Measurements from ENCODE around the gene OVCA2. TPM values are rescaled to one million over a fixed set of nuclear protein-coding genes. Genes with fewer than 3 reads are reported as not detected.

OVCA2 gene
- total RNA-seq, 1 experiment from 2014 or later = 42.5 TPM

GRCh38 chr17:2028737-2029136 lies 13.1 kb upstream of the OVCA2 start:
- in situ Hi-C loops (cut with HindIII; ENCODE audit: low pct_unique_long_range_greater_than_20kb, low sequenced_read_pairs) (no loop called here), intact Hi-C loops (cut with micrococcal nuclease; ENCODE audit: unreplicated experiment) (loop anchor here (2.0 kb wide), 1 partner anchor 120 kb away; no protein-coding TSS in a partner anchor)
- no TSS peak for BruUV-seq (replicated peaks)
- POLR2A ChIA-PET = no interaction called here
- CTCF ChIA-PET = no interaction called here
- TF ChIP-seq TCF7L2 (IDR thresholded peaks at IDR 0.05; ENCODE audit: low read depth, low read length) = no peak
- no peak for TF ChIP-seq REST (IDR thresholded peaks at IDR 0.05; ENCODE audit: insufficient read depth in 1 of 2, low read depth in 2 of 2, low read length in 1 of 2)
- no peak for TF ChIP-seq CTCF (IDR thresholded peaks at IDR 0.05)
- TF ChIP-seq SIN3A (IDR thresholded peaks at IDR 0.05; ENCODE audit: borderline replicate concordance, insufficient read depth, low read depth, low read length) = no peak
- no peak for TF ChIP-seq POLR2AphosphoS5 (IDR thresholded peaks at IDR 0.05; ENCODE audit: low read depth, low read length)
- Histone ChIP-seq H3K9me3 (ENCODE audit: control insufficient read depth, insufficient read depth, low read depth, low read length) (no peaks in the 10 kb centered on the region), H3K36me3 (ENCODE audit: control insufficient read depth, insufficient read depth, low read length) (no peaks in the 10 kb centered on the region; the same call in 1 of the 2 replicates), H3K27ac (ENCODE audit: low read length) (no peak overlapping the region), H3K27me3 (ENCODE audit: control insufficient read depth, insufficient read depth, low read length) (no peaks in the 10 kb centered on the region; the same call in 1 of the 2 replicates), H3K4me1 (ENCODE audit: control insufficient read depth, insufficient read depth, low read length) (peaks cover 3% of the 10 kb centered on the region; the same call in 1 of the 2 replicates), H3K4me3 (ENCODE audit: low read depth in 2 of 2, low read length in 2 of 2) (no peak overlapping the region)
- no peak for DNase-seq (ENCODE audit: low read depth, low spot score)
- ATAC-seq = no peak

- ATAC-seq = peak; percentile 87
- Histone ChIP-seq H3K27me3 (ENCODE audit: control insufficient read depth, insufficient read depth, low read length) (no peaks in the 10 kb centered on the region), H3K4me3 (ENCODE audit: low read depth in 2 of 2, low read length in 2 of 2) (peak within 1 kb of the TSS; percentile 89 to 97), H3K36me3 (ENCODE audit: control insufficient read depth, insufficient read depth, low read length) (no peaks in the 10 kb centered on the region; the same call in 1 of the 2 replicates), H3K9me3 (ENCODE audit: control insufficient read depth, insufficient read depth, low read depth, low read length) (no peaks in the 10 kb centered on the region), H3K27ac (ENCODE audit: low read length) (peak within 1 kb of the TSS; percentile 75), H3K4me1 (ENCODE audit: control insufficient read depth, insufficient read depth, low read length) (peaks cover 3% of the 10 kb centered on the region; the same call in 1 of the 2 replicates)
- POLR2A ChIA-PET = no interaction called here
- no peak for DNase-seq (ENCODE audit: low read depth, low spot score)
- in situ Hi-C loops (cut with HindIII; ENCODE audit: low pct_unique_long_range_greater_than_20kb, low sequenced_read_pairs) = no loop called here
- intact Hi-C loops (cut with micrococcal nuclease; ENCODE audit: unreplicated experiment) = loop anchor here (2.0 kb wide), 1 partner anchor 121 kb away; no protein-coding TSS in a partner anchor
- BruUV-seq (replicated peaks) = no TSS peak
- peak; percentile 39; the same call in 1 of the 2 replicates for TF ChIP-seq POLR2AphosphoS5 (IDR thresholded peaks at IDR 0.05; ENCODE audit: low read depth, low read length)
- no peak for TF ChIP-seq TCF7L2 (IDR thresholded peaks at IDR 0.05; ENCODE audit: low read depth, low read length)
- TF ChIP-seq SIN3A (IDR thresholded peaks at IDR 0.05; ENCODE audit: borderline replicate concordance, insufficient read depth, low read depth, low read length) = peak; percentile 97
- peak in 1 of 2 experiments; percentile 58; a peak in 1 of 4 replicates for TF ChIP-seq REST (IDR thresholded peaks at IDR 0.05; ENCODE audit: insufficient read depth in 1 of 2, low read depth in 2 of 2, low read length in 1 of 2)
- TF ChIP-seq CTCF (IDR thresholded peaks at IDR 0.05) = no peak
- CTCF ChIA-PET = interaction anchor here (0.7 kb wide), 1 partner anchor 202 kb away, joined by 12 read pairs; no protein-coding TSS in a partner anchor
Observed at GRCh38 chr17:2029911-2030778, 11.7 kb upstream of the OVCA2 start, which contains the start of gene DPH1. Gene DPH1, plus strand, starts transcription at chr17:2030153. Its CDS starts 17 bp downstream, at chr17:2030170.
